Endodermal cell (in vitro differentiated cells): ENCODE data around the gene TRAF3. TPM values are rescaled to one million over a fixed set of nuclear protein-coding genes. Genes with fewer than 3 reads are reported as not detected.

ENCODE experiments used
- DNase-seq: peaks from one replicate; pipeline ENCODE4 v3.0.0-alpha.2; 2017
- H3K27ac ChIP-seq: 2 replicates; pipeline ENCODE4 v1.5.1; 2013; ENCODE audit warnings: mild to moderate bottlenecking, low read depth, low read length, moderate library complexity
- H3K27me3 ChIP-seq: 2 replicates; pipeline ENCODE4 v1.6.1; 2013; ENCODE audit warnings: mild to moderate bottlenecking, low read length, moderate library complexity; ENCODE audit not compliant: insufficient read depth, control insufficient read depth, poor library complexity, severe bottlenecking
- H3K36me3 ChIP-seq: 2 replicates; pipeline ENCODE4 v1.7.0; 2013; ENCODE audit warnings: mild to moderate bottlenecking, low read length, moderate library complexity; ENCODE audit not compliant: control insufficient read depth, insufficient read depth
- H3K4me1 ChIP-seq: one replicate; pipeline ENCODE4 v1.7.0; 2013; ENCODE audit warnings: low read length; ENCODE audit not compliant: control insufficient read depth, insufficient read depth
- H3K4me3 ChIP-seq: 2 replicates; pipeline ENCODE4 v1.5.1; 2013; ENCODE audit warnings: mild to moderate bottlenecking, low read length, moderate library complexity
- H3K9ac ChIP-seq: 2 replicates; pipeline ENCODE4 v1.6.1; 2013; ENCODE audit warnings: mild to moderate bottlenecking, low read length, moderate library complexity; ENCODE audit not compliant: poor library complexity, severe bottlenecking; ENCODE audit errors: extremely low read depth
- H3K9me3 ChIP-seq: 2 replicates; pipeline ENCODE4 v1.6.1; 2013; ENCODE audit warnings: mild to moderate bottlenecking, low read length, moderate library complexity; ENCODE audit not compliant: control insufficient read depth
- H3K27ac Mint-ChIP-seq: 2 replicates; pipeline ENCODE4 v1.8.0; 2020; ENCODE audit warnings: mixed read lengths
- H3K27me3 Mint-ChIP-seq: 2 replicates; pipeline ENCODE4 v1.8.0; 2021; ENCODE audit warnings: mild to moderate bottlenecking, mixed read lengths; ENCODE audit not compliant: insufficient read depth
- H3K36me3 Mint-ChIP-seq: 2 replicates; pipeline ENCODE4 v1.8.0; 2020; ENCODE audit warnings: low read depth, mixed read lengths
- H3K4me1 Mint-ChIP-seq: 2 replicates; pipeline ENCODE4 v1.8.0; 2020; ENCODE audit warnings: mixed read lengths
- H3K4me3 Mint-ChIP-seq: 2 replicates; pipeline ENCODE4 v1.8.0; 2020; ENCODE audit warnings: mild to moderate bottlenecking, moderate library complexity, mixed read lengths
- H3K9me3 Mint-ChIP-seq: 2 replicates; pipeline ENCODE4 v1.8.0; 2020; ENCODE audit warnings: mild to moderate bottlenecking, mixed read lengths
- CTCF ChIP-seq: fragments of 200-600 bp; sonication (generic); conservative IDR thresholded peaks from 2 replicates; pipeline ENCODE4 v1.5.0; 2021; ENCODE audit warnings: antibody characterized with exemption, mild to moderate bottlenecking
- WGBS, 2 experiments: methylation state at CpG; one replicate each; pipeline versions ENCODE4 v1.1.5 to v1.1.7; 2013; ENCODE audit warnings: missing lambda C conversion rate in 2 of 2, mixed read lengths in 1 of 2; ENCODE audit not compliant: insufficient coverage in 1 of 2, insufficient read length in 1 of 2; 5-methylcytosine and 5-hydroxymethylcytosine counted together
- total RNA-seq, 2 donors: library from RNA; stranded (reverse); fragmentation: NEBNext Ultra II Directional in 1 of 2; extraction: Animal tissue kit (Norgen Biotek cat#: 25700) in 1 of 2; gene quantifications; 2 replicates in 1 of 2; 3 replicates in 1 of 2; pipeline ENCODE4 v1.2.1, GENCODE V29; 2021

Gene TRAF3
- total RNA-seq, 2 donors from 2014 or later = 16.7 to 23.8 TPM

- Mint-ChIP-seq H3K4me1 (peaks cover 9% of the 10 kb centered on the region), H3K36me3 (peaks cover 13% of the 10 kb centered on the region), H3K27me3 (no peaks in the 10 kb centered on the region), H3K27ac (no peak overlapping the region), H3K9me3 (peaks cover 23% of the 10 kb centered on the region), H3K4me3 (no peak overlapping the region)
- Histone ChIP-seq H3K4me3 (no peak overlapping the region), H3K9me3 (peaks cover 12% of the 10 kb centered on the region), H3K9ac (no peak overlapping the region), H3K27me3 (no peaks in the 10 kb centered on the region), H3K36me3 (no peaks in the 10 kb centered on the region), H3K4me1 (no peaks in the 10 kb centered on the region), H3K27ac (no peak overlapping the region)
- TF ChIP-seq CTCF = no peak
- DNase-seq = no peak
- 92 to 94% methylated on average over 2 to 3 of the region's 3 CpGs for WGBS, 2 experiments
Measured at GRCh38 chr14:102793531-102794328, 16.5 kb downstream of the TRAF3 start.

- no peak overlapping the region for H3K4me3 Mint-ChIP-seq
- H3K27ac ChIP-seq = no peak overlapping the region
Measured at GRCh38 chr14:102795060-102795925, 18.0 kb downstream of the TRAF3 start.

More at GRCh38 chr14:102795060-102795925, 18.0 kb downstream of the TRAF3 start:
- Mint-ChIP-seq H3K27me3 (no peaks in the 10 kb centered on the region), H3K36me3 (peaks cover 13% of the 10 kb centered on the region), H3K4me1 (peaks cover 9% of the 10 kb centered on the region), H3K9me3 (peaks cover 23% of the 10 kb centered on the region), H3K27ac (peak overlapping the region; percentile 86)
- Histone ChIP-seq H3K4me1 (no peaks in the 10 kb centered on the region), H3K4me3 (no peak overlapping the region), H3K9me3 (peaks cover 12% of the 10 kb centered on the region), H3K9ac (no peak overlapping the region), H3K27me3 (no peaks in the 10 kb centered on the region), H3K36me3 (no peaks in the 10 kb centered on the region)
- peak; percentile 48 for TF ChIP-seq CTCF
- DNase-seq = no peak
- 77 to 85% methylated on average over 2 of the region's 2 CpGs for WGBS, 2 experiments
